GM23338 (cell line): ENCODE data around the gene KANK3.

Experiments
- CREB1 ChIP-seq: fragments of 250-450 bp; sonication (Bioruptor Pico); IDR thresholded peaks from 2 replicates; pipeline ENCODE4 v1.5.0; 2020; ENCODE audit warnings: low read depth, mild to moderate bottlenecking, moderate library complexity
- EZH2 ChIP-seq: fragments of 200-600 bp; sonication (generic); IDR thresholded peaks from one replicate; pipeline ENCODE4 v1.8.0; 2017; ENCODE audit warnings: antibody characterized with exemption, mild to moderate bottlenecking, low read depth; ENCODE audit not compliant: unreplicated experiment
- POLR2AphosphoS5 ChIP-seq: IDR thresholded peaks from 2 replicates; pipeline ENCODE4 v1.6.1; 2016; ENCODE audit warnings: antibody characterized with exemption, low read depth
- STAT1 ChIP-seq: IDR thresholded peaks from one replicate; pipeline ENCODE4 v1.6.1; 2016; ENCODE audit warnings: antibody characterized with exemption; ENCODE audit not compliant: unreplicated experiment
- TF ChIP-seq, protein P1 (sequence below), 2 experiments: fragments of 200-600 bp in 1 of 2; sonication (generic) in 1 of 2; conservative IDR thresholded peaks; 2 replicates each; pipeline versions ENCODE4 v1.5.1 to v1.6.1; 2016 to 2017; ENCODE audit warnings: antibody characterized with exemption in 2 of 2, low read depth in 2 of 2, mild to moderate bottlenecking in 2 of 2, moderate library complexity in 1 of 2

- TF ChIP-seq, protein P1, sequence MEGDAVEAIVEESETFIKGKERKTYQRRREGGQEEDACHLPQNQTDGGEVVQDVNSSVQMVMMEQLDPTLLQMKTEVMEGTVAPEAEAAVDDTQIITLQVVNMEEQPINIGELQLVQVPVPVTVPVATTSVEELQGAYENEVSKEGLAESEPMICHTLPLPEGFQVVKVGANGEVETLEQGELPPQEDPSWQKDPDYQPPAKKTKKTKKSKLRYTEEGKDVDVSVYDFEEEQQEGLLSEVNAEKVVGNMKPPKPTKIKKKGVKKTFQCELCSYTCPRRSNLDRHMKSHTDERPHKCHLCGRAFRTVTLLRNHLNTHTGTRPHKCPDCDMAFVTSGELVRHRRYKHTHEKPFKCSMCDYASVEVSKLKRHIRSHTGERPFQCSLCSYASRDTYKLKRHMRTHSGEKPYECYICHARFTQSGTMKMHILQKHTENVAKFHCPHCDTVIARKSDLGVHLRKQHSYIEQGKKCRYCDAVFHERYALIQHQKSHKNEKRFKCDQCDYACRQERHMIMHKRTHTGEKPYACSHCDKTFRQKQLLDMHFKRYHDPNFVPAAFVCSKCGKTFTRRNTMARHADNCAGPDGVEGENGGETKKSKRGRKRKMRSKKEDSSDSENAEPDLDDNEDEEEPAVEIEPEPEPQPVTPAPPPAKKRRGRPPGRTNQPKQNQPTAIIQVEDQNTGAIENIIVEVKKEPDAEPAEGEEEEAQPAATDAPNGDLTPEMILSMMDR (conservative IDR thresholded peaks at IDR 0.05; ENCODE audit: low read depth in 2 of 2): no peak
- TF ChIP-seq POLR2AphosphoS5 (no peak), STAT1 (no peak), EZH2 (no peak), CREB1 (no peak)
Observed at GRCh38 chr19:8304841-8305621, 38.0 kb downstream of the KANK3 start.
